K562 (cell line): ENCODE data around the gene DAB2IP. TPM values are rescaled to one million over a fixed set of nuclear protein-coding genes. Genes with fewer than 3 reads are reported as not detected.

Experiments
- ATAC-seq: fragments of 200-7000 bp; cut with Tn5 transposase; 3 replicates; pipeline ENCODE4 v1.9.1; 2020; ENCODE audit warnings: moderate library complexity
- BruUV-seq: library from RNA; stranded (reverse); fragments of 400-500 nt; replicated peaks from 2 replicates; lab custom pipeline; 2021; lab: Mats Ljungman, UMichigan
- CTCF ChIA-PET: fragments of 300-600 bp; formaldehyde crosslinking; extraction: SDS; loops from one replicate; lab custom pipeline; 2021; ENCODE audit warnings: low intra/inter-chr PET ratio; lab: Yijun Ruan, JAX
- POLR2A ChIA-PET: fragments of 300-600, 350-650 bp; sonication (Branson Sonifier 250); formaldehyde crosslinking; extraction: SDS; loops from one replicate; lab custom pipeline; 2021; ENCODE audit warnings: antibody characterized with exemption, inconsistent platforms; lab: Yijun Ruan, JAX
- DNase-seq, 4 experiments: peaks; one replicate each; pipeline versions ENCODE4 v3.0.0 to v3.0.0-alpha.2; 2011 to 2018; ENCODE audit warnings: low spot score in 3 of 4, mixed read lengths in 3 of 4; ENCODE audit errors: extremely low read depth in 1 of 4
- FAIRE-seq: peaks from 2 replicates; lab custom pipeline; 2011; peaks lifted over from hg19 to GRCh38; lab: Jason Lieb, UNC
- H2AFZ ChIP-seq: 2 replicates; pipeline ENCODE4 v1.6.0; 2011; ENCODE audit warnings: low read depth, low read length, control low read depth, inconsistent platforms
- H3K27ac ChIP-seq: fragments of 200-600 bp; 3 replicates; pipeline ENCODE4 v1.8.0; 2011; ENCODE audit warnings: low read depth, mild to moderate bottlenecking, control low read depth, inconsistent platforms, low read length, moderate library complexity, mixed read lengths; ENCODE audit errors: extremely low read depth
- H3K27me3 ChIP-seq, 2 experiments: fragments of 300-600 bp in 1 of 2; 2 replicates in 1 of 2; 3 replicates in 1 of 2; pipeline versions ENCODE4 v1.6.0 to v1.8.0; 2011; ENCODE audit warnings: inconsistent platforms in 2 of 2, low read length in 2 of 2, mild to moderate bottlenecking in 1 of 2, mixed read lengths in 1 of 2, moderate library complexity in 1 of 2; ENCODE audit not compliant: control insufficient read depth in 2 of 2, insufficient read depth in 2 of 2
- H3K36me3 ChIP-seq: fragments of 300-600 bp; 3 replicates; pipeline ENCODE4 v1.8.0; 2011; ENCODE audit warnings: mild to moderate bottlenecking, low read length, inconsistent platforms; ENCODE audit not compliant: control insufficient read depth, insufficient read depth
- H3K4me1 ChIP-seq, 2 experiments: fragments of 200-600 bp in 1 of 2; replicated peaks in 1 of 2; 2 replicates in 1 of 2; 3 replicates in 1 of 2; pipeline versions ENCODE4 v1.5.1 to v1.8.0; 2011; ENCODE audit warnings: inconsistent platforms in 2 of 2, low read length in 2 of 2, mild to moderate bottlenecking in 1 of 2, mixed read lengths in 1 of 2, moderate library complexity in 1 of 2; ENCODE audit not compliant: control insufficient read depth in 2 of 2, insufficient read depth in 2 of 2
- H3K4me2 ChIP-seq: 2 replicates; pipeline ENCODE4 v1.6.1; 2011; ENCODE audit warnings: low read length, control low read depth, inconsistent platforms, mixed read lengths; ENCODE audit not compliant: insufficient read depth
- H3K4me3 ChIP-seq: fragments of 200-600 bp; sonication (generic), shearing (Covaris generic); 2 replicates; pipeline ENCODE4 v1.5.1; 2016; ENCODE audit warnings: control low read depth, inconsistent platforms
- H3K79me2 ChIP-seq: fragments of 200-600 bp; 3 replicates; pipeline ENCODE4 v1.8.0; 2011; ENCODE audit warnings: low read length, inconsistent platforms; ENCODE audit not compliant: control insufficient read depth, insufficient read depth
- H3K9ac ChIP-seq, 2 experiments: 2 replicates each; pipeline versions ENCODE4 v1.6.0 to v1.6.1; 2011; ENCODE audit warnings: low read depth in 2 of 2, low read length in 2 of 2, control low read depth in 1 of 2, inconsistent platforms in 1 of 2, mild to moderate bottlenecking in 1 of 2, mixed read lengths in 1 of 2; ENCODE audit not compliant: insufficient read depth in 1 of 2
- H3K9me1 ChIP-seq: one replicate; pipeline ENCODE4 v1.6.0; 2011; ENCODE audit warnings: inconsistent platforms, mild to moderate bottlenecking, low read length, moderate library complexity; ENCODE audit not compliant: control insufficient read depth, insufficient read depth
- H3K9me3 ChIP-seq: replicated peaks from 2 replicates; pipeline ENCODE4 v1.5.1; 2011; ENCODE audit warnings: low read depth, low read length, inconsistent platforms; ENCODE audit not compliant: control insufficient read depth, insufficient read depth
- H4K20me1 ChIP-seq: replicated peaks from 2 replicates; pipeline ENCODE4 v1.6.1; 2011; ENCODE audit warnings: low read length, inconsistent platforms, mixed read lengths; ENCODE audit not compliant: control insufficient read depth, insufficient read depth
- CHD4 ChIP-seq: fragments of 200-600 bp; sonication (generic); IDR thresholded peaks from 3 replicates; pipeline ENCODE4 v1.6.1; 2012; ENCODE audit warnings: low read depth, mild to moderate bottlenecking, mixed read lengths, low read length, inconsistent platforms; ENCODE audit not compliant: insufficient read depth, insufficient replicate concordance, poor library complexity, severe bottlenecking
- NR1H2 ChIP-seq: sonication (generic); formaldehyde crosslinking; IDR thresholded peaks from 2 replicates; pipeline ENCODE4 v1.4.0; 2020; ENCODE audit warnings: mild to moderate bottlenecking, missing genetic modification reagents
- PHF20 ChIP-seq: fragments of 450-650 bp; IDR thresholded peaks from 2 replicates; pipeline ENCODE4 v1.6.1; 2018; ENCODE audit not compliant: partially characterized antibody
- SIN3A ChIP-seq, 2 experiments: fragments of 150-350 bp in 1 of 2; IDR thresholded peaks; 2 replicates each; pipeline ENCODE4 v1.6.1; 2011 to 2016; ENCODE audit warnings: borderline replicate concordance in 2 of 2, low read depth in 2 of 2, low read length in 2 of 2, mild to moderate bottlenecking in 2 of 2, moderate library complexity in 2 of 2; ENCODE audit not compliant: control insufficient read depth in 1 of 2
- ZNF780A ChIP-seq: fragments of 250-450 bp; sonication (Bioruptor Pico); IDR thresholded peaks from 2 replicates; pipeline ENCODE4 v1.5.0; 2021; ENCODE audit warnings: mild to moderate bottlenecking
- WGBS: fragments of 100-300 bp; shearing (Covaris generic); methylation state at CpG from one replicate; pipeline ENCODE4 v1.1.6; 2016; ENCODE audit warnings: low coverage, mixed read lengths; ENCODE audit not compliant: insufficient coverage; ENCODE audit errors: missing lambda C conversion rate; 5-methylcytosine and 5-hydroxymethylcytosine counted together
- in situ Hi-C: fragments of 300-500 bp; cut with MboI; formaldehyde crosslinking; loops from 4 replicates; pipeline ENCODE4 v1.15.0; 2018; ENCODE audit warnings: inconsistent platforms, mixed read lengths
- intact Hi-C: fragments of 100-400 bp; cut with micrococcal nuclease; formaldehyde crosslinking; loops from 2 replicates; pipeline ENCODE4 v1.14.2; 2022
- polyA plus RNA-seq, 8 experiments: library from polyadenylated mRNA; depleted of rRNA in 4 of 8; stranded (reverse) in 5 of 8; unstranded in 3 of 8; fragments of >200 nt; fragmentation: Nextera tagmentation in 2 of 8; fragmentation: Illumina TruSeq in 1 of 8; extraction: Ambion mirVana in 2 of 8; extraction: Trizol in 1 of 8; gene quantifications; 2 replicates each; pipeline versions ENCODE4 v1.2.1 to v1.2.3, GENCODE V29; 2011 to 2014; ENCODE audit warnings: inconsistent platforms in 1 of 8, missing spikeins in 1 of 8
- total RNA-seq, 7 experiments: library from RNA; depleted of rRNA in 6 of 7; stranded (reverse); fragments of >200 nt in 6 of 7; fragmentation: Illumina TruSeq in 2 of 7; extraction: Trizol in 2 of 7; gene quantifications; 2 replicates each; pipeline versions ENCODE4 v1.2.1 to v1.2.3, GENCODE V29; 2011 to 2021; ENCODE audit warnings: low replicate concordance in 1 of 7
- TF ChIP-seq, protein P1 (sequence below), 2 experiments: fragments of 450-650 bp; IDR thresholded peaks; 2 replicates each; pipeline ENCODE4 v1.6.1; 2018; ENCODE audit warnings: mild to moderate bottlenecking in 2 of 2, low read depth in 1 of 2; ENCODE audit not compliant: partially characterized antibody in 2 of 2
- TF ChIP-seq, protein P2 (sequence below): sonication (generic); formaldehyde crosslinking; IDR thresholded peaks from 2 replicates; pipeline ENCODE4 v1.8.0; 2022; ENCODE audit warnings: mild to moderate bottlenecking, missing genetic modification reagents
- TF ChIP-seq, protein P3 (sequence below): sonication (generic); formaldehyde crosslinking; IDR thresholded peaks from 2 replicates; pipeline ENCODE4 v1.8.0; 2022; ENCODE audit warnings: missing genetic modification reagents, mild to moderate bottlenecking, borderline replicate concordance

The DAB2IP gene
- total and polyA plus RNA-seq, 9 of the 15 experiments (the other 6 are each of a cell fraction or from before 2014, with no cell fraction given): 0.04 to 0.31 (median 0.08) TPM; not detected in 5

DNA sequence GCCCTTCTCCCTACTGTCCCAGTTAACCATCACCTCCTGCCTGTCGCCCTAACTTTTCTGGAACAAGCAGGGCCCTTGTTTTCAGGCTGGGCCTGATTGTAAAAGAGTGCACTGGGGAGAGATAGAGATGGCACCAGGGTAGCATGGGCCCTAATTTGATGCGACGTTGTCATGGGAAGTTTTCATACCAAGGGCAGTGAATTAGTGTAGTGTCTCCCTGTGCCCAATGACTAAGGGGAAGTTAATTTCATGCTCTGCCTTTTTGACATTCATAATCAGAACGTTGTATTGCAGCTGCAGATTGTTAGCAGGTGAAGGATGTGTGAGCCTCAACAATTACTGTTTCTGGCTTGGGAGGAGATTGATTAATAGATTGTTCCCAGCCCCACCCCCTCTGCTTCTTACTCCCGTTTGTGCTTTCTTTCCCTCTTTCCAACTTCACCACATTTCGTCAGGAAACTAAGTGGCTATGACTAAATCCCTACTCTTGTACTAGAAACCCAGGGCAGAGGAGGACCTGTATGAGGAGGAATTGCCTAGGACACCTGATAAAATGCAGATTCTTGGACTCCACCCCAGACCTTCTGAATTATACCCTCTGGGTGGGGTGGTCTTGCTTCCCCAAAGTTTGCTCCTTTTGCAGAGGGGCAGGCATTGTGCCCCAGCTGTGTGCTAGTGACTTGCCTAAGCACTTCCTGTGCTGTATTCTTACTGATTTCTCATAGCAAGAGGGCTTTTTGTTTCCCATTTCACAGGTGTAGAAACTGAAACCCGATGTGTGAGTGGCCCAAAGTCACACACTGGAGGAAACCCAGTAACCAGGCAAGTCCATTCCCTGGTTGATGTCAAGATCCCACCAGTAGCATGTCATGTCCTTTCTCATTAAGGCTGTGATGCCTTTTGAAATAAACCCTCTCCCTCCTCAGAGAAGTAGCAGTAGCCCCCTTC, 56.3 kb downstream of the DAB2IP start:
- 1% methylated on average over 6 of the region's 7 CpGs for WGBS
- ChIA-PET CTCF (no interaction called here), POLR2A (no interaction called here)
- Histone ChIP-seq H3K4me2 (no peak overlapping the region), H3K36me3 (no peaks in the 10 kb centered on the region), H3K9me1 (no peaks in the 10 kb centered on the region), H3K9me3 (no peaks in the 10 kb centered on the region), H2AFZ (no peak overlapping the region), H3K4me3 (no peak overlapping the region), H3K9ac (no peak overlapping the region), H3K27ac (no peak overlapping the region), H3K4me1 (no peaks in the 10 kb centered on the region), H4K20me1 (peaks cover 13% of the 10 kb centered on the region; the same call in 1 of the 2 replicates), H3K79me2 (no peaks in the 10 kb centered on the region), H3K27me3 (peaks cover 0 to 19% of the 10 kb centered on the region in 2 experiments; a peak in 2 of 5 replicates)
- no TSS peak for BruUV-seq
- no peak for DNase-seq
- intact Hi-C loops (no loop called here), in situ Hi-C loops (no loop called here)
- no peak for FAIRE-seq
- ATAC-seq: no peak
- TF ChIP-seq, protein P1, sequence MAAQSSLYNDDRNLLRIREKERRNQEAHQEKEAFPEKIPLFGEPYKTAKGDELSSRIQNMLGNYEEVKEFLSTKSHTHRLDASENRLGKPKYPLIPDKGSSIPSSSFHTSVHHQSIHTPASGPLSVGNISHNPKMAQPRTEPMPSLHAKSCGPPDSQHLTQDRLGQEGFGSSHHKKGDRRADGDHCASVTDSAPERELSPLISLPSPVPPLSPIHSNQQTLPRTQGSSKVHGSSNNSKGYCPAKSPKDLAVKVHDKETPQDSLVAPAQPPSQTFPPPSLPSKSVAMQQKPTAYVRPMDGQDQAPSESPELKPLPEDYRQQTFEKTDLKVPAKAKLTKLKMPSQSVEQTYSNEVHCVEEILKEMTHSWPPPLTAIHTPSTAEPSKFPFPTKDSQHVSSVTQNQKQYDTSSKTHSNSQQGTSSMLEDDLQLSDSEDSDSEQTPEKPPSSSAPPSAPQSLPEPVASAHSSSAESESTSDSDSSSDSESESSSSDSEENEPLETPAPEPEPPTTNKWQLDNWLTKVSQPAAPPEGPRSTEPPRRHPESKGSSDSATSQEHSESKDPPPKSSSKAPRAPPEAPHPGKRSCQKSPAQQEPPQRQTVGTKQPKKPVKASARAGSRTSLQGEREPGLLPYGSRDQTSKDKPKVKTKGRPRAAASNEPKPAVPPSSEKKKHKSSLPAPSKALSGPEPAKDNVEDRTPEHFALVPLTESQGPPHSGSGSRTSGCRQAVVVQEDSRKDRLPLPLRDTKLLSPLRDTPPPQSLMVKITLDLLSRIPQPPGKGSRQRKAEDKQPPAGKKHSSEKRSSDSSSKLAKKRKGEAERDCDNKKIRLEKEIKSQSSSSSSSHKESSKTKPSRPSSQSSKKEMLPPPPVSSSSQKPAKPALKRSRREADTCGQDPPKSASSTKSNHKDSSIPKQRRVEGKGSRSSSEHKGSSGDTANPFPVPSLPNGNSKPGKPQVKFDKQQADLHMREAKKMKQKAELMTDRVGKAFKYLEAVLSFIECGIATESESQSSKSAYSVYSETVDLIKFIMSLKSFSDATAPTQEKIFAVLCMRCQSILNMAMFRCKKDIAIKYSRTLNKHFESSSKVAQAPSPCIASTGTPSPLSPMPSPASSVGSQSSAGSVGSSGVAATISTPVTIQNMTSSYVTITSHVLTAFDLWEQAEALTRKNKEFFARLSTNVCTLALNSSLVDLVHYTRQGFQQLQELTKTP (IDR thresholded peaks at IDR 0.05; ENCODE audit: low read depth in 1 of 2, partially characterized antibody in 2 of 2): no peak
- TF ChIP-seq, protein P2, sequence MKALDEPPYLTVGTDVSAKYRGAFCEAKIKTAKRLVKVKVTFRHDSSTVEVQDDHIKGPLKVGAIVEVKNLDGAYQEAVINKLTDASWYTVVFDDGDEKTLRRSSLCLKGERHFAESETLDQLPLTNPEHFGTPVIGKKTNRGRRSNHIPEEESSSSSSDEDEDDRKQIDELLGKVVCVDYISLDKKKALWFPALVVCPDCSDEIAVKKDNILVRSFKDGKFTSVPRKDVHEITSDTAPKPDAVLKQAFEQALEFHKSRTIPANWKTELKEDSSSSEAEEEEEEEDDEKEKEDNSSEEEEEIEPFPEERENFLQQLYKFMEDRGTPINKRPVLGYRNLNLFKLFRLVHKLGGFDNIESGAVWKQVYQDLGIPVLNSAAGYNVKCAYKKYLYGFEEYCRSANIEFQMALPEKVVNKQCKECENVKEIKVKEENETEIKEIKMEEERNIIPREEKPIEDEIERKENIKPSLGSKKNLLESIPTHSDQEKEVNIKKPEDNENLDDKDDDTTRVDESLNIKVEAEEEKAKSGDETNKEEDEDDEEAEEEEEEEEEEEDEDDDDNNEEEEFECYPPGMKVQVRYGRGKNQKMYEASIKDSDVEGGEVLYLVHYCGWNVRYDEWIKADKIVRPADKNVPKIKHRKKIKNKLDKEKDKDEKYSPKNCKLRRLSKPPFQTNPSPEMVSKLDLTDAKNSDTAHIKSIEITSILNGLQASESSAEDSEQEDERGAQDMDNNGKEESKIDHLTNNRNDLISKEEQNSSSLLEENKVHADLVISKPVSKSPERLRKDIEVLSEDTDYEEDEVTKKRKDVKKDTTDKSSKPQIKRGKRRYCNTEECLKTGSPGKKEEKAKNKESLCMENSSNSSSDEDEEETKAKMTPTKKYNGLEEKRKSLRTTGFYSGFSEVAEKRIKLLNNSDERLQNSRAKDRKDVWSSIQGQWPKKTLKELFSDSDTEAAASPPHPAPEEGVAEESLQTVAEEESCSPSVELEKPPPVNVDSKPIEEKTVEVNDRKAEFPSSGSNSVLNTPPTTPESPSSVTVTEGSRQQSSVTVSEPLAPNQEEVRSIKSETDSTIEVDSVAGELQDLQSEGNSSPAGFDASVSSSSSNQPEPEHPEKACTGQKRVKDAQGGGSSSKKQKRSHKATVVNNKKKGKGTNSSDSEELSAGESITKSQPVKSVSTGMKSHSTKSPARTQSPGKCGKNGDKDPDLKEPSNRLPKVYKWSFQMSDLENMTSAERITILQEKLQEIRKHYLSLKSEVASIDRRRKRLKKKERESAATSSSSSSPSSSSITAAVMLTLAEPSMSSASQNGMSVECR (CRISPR knock-in tag): no peak
- TF ChIP-seq ZNF780A (no peak), NR1H2 (CRISPR knock-in tag) (no peak), PHF20 (no peak), CHD4 (no peak), SIN3A (IDR thresholded peaks at IDR 0.05; ENCODE audit: borderline replicate concordance in 2 of 2, control insufficient read depth in 1 of 2, low read depth in 2 of 2, low read length in 2 of 2) (no peak)
- TF ChIP-seq, protein P3, sequence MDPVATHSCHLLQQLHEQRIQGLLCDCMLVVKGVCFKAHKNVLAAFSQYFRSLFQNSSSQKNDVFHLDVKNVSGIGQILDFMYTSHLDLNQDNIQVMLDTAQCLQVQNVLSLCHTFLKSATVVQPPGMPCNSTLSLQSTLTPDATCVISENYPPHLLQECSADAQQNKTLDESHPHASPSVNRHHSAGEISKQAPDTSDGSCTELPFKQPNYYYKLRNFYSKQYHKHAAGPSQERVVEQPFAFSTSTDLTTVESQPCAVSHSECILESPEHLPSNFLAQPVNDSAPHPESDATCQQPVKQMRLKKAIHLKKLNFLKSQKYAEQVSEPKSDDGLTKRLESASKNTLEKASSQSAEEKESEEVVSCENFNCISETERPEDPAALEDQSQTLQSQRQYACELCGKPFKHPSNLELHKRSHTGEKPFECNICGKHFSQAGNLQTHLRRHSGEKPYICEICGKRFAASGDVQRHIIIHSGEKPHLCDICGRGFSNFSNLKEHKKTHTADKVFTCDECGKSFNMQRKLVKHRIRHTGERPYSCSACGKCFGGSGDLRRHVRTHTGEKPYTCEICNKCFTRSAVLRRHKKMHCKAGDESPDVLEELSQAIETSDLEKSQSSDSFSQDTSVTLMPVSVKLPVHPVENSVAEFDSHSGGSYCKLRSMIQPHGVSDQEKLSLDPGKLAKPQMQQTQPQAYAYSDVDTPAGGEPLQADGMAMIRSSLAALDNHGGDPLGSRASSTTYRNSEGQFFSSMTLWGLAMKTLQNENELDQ (CRISPR knock-in tag): no peak
